Memory B cell (primary cell): ENCODE results near the gene MYBPH.

ENCODE experiments used
- ATAC-seq: fragments of 150-1000 bp; cut with Tn5 transposase; 2 replicates; pipeline ENCODE4 v1.10.0; 2021; ENCODE audit warnings: low read depth, mild to moderate bottlenecking, moderate library complexity
- DNase-seq, 2 donors: peaks; one replicate each; pipeline ENCODE4 v3.0.0; 2022; ENCODE audit warnings: low spot score in 2 of 2
- H3K27ac Mint-ChIP-seq: one replicate; pipeline ENCODE4 v1.8.0; 2022; ENCODE audit warnings: mild to moderate bottlenecking, moderate library complexity, mixed read lengths
- H3K27me3 Mint-ChIP-seq: one replicate; pipeline ENCODE4 v1.8.0; 2022; ENCODE audit warnings: mixed read lengths
- H3K36me3 Mint-ChIP-seq: one replicate; pipeline ENCODE4 v1.8.0; 2022; ENCODE audit warnings: mild to moderate bottlenecking, mixed read lengths
- H3K4me1 Mint-ChIP-seq: one replicate; pipeline ENCODE4 v1.8.0; 2022; ENCODE audit warnings: mixed read lengths
- H3K4me3 Mint-ChIP-seq: one replicate; pipeline ENCODE4 v1.8.0; 2022; ENCODE audit warnings: mild to moderate bottlenecking, moderate library complexity, mixed read lengths
- H3K9me3 Mint-ChIP-seq: one replicate; pipeline ENCODE4 v1.8.0; 2022; ENCODE audit warnings: mixed read lengths

MYBPH gene

GRCh38 chr1:203175237-203175826 lies at the start of gene MYBPH:
TSS of gene MYBPH (minus strand) at chr1:203175826. CDS start at chr1:203175755, 71 bp downstream.
- no peak within 1 kb of the TSS for H3K4me3 Mint-ChIP-seq
- H3K4me1 Mint-ChIP-seq: peaks cover 2% of the 10 kb centered on the region
- DNase-seq (no peak), ATAC-seq (no peak)
- no peak within 1 kb of the TSS for H3K27ac Mint-ChIP-seq
- no peaks in the 10 kb centered on the region for H3K36me3 Mint-ChIP-seq
- no peaks in the 10 kb centered on the region for H3K9me3 Mint-ChIP-seq
- peaks cover 22% of the 10 kb centered on the region for H3K27me3 Mint-ChIP-seq

GRCh38 chr1:203225071-203225470 lies 49.4 kb upstream of the MYBPH start:
- no peak for DNase-seq
- H3K9me3 Mint-ChIP-seq: no peaks in the 10 kb centered on the region
- H3K27me3 Mint-ChIP-seq: peaks cover 10% of the 10 kb centered on the region
- H3K4me1 Mint-ChIP-seq: no peaks in the 10 kb centered on the region
- H3K4me3 Mint-ChIP-seq: no peak overlapping the region
- no peak overlapping the region for H3K27ac Mint-ChIP-seq
- no peaks in the 10 kb centered on the region for H3K36me3 Mint-ChIP-seq
- no peak for ATAC-seq

- H3K4me3 Mint-ChIP-seq: no peak overlapping the region
- no peak for ATAC-seq
- no peak overlapping the region for H3K27ac Mint-ChIP-seq
- H3K9me3 Mint-ChIP-seq: no peaks in the 10 kb centered on the region
- DNase-seq: no peak
- no peaks in the 10 kb centered on the region for H3K4me1 Mint-ChIP-seq
- H3K27me3 Mint-ChIP-seq: peaks cover 13% of the 10 kb centered on the region
- no peaks in the 10 kb centered on the region for H3K36me3 Mint-ChIP-seq
Measured at GRCh38 chr1:203223012-203223775, 47.6 kb upstream of the MYBPH start.

- Mint-ChIP-seq H3K27ac (no peak overlapping the region), H3K4me3 (no peak overlapping the region), H3K36me3 (no peaks in the 10 kb centered on the region), H3K27me3 (peaks cover 9% of the 10 kb centered on the region), H3K4me1 (peaks cover 7% of the 10 kb centered on the region), H3K9me3 (no peaks in the 10 kb centered on the region)
- ATAC-seq (no peak), DNase-seq (no peak)
Measured at GRCh38 chr1:203219934-203220333, 44.3 kb upstream of the MYBPH start.

- Mint-ChIP-seq H3K9me3 (no peaks in the 10 kb centered on the region), H3K4me1 (peaks cover 7% of the 10 kb centered on the region), H3K27me3 (peaks cover 6% of the 10 kb centered on the region), H3K27ac (no peak overlapping the region), H3K4me3 (no peak overlapping the region), H3K36me3 (no peaks in the 10 kb centered on the region)
- ATAC-seq (no peak), DNase-seq (no peak)
Measured at GRCh38 chr1:203219171-203219570, 43.5 kb upstream of the MYBPH start.

- ATAC-seq (no peak), DNase-seq (no peak)
- Mint-ChIP-seq H3K27me3 (peaks cover 6% of the 10 kb centered on the region), H3K36me3 (no peaks in the 10 kb centered on the region), H3K4me3 (no peak overlapping the region), H3K9me3 (no peaks in the 10 kb centered on the region), H3K27ac (no peak overlapping the region), H3K4me1 (peaks cover 7% of the 10 kb centered on the region)
Measured at GRCh38 chr1:203217668-203218067, 42.0 kb upstream of the MYBPH start.

GRCh38 chr1:203217139-203217655 lies 41.6 kb upstream of the MYBPH start:
- ATAC-seq (no peak), DNase-seq (no peak)
- Mint-ChIP-seq H3K36me3 (no peaks in the 10 kb centered on the region), H3K9me3 (no peaks in the 10 kb centered on the region), H3K4me1 (peaks cover 7% of the 10 kb centered on the region), H3K27ac (no peak overlapping the region), H3K4me3 (no peak overlapping the region), H3K27me3 (peaks cover 6% of the 10 kb centered on the region)

GRCh38 chr1:203216274-203217138 lies 40.9 kb upstream of the MYBPH start:
- ATAC-seq: peak; percentile 65
- H3K9me3 Mint-ChIP-seq: no peaks in the 10 kb centered on the region
- peaks cover 7% of the 10 kb centered on the region for H3K27me3 Mint-ChIP-seq
- no peak overlapping the region for H3K27ac Mint-ChIP-seq
- H3K4me3 Mint-ChIP-seq: no peak overlapping the region
- DNase-seq: peak; percentile 55 to 62
- no peaks in the 10 kb centered on the region for H3K36me3 Mint-ChIP-seq
- peaks cover 7% of the 10 kb centered on the region for H3K4me1 Mint-ChIP-seq

- Mint-ChIP-seq H3K36me3 (no peaks in the 10 kb centered on the region), H3K9me3 (no peaks in the 10 kb centered on the region), H3K27ac (no peak overlapping the region), H3K4me3 (no peak overlapping the region), H3K27me3 (peaks cover 7% of the 10 kb centered on the region), H3K4me1 (peaks cover 7% of the 10 kb centered on the region)
- DNase-seq (no peak), ATAC-seq (no peak)
Measured at GRCh38 chr1:203215573-203215972, 39.9 kb upstream of the MYBPH start.

GRCh38 chr1:203214871-203215270 lies 39.2 kb upstream of the MYBPH start:
- no peak for DNase-seq
- Mint-ChIP-seq H3K4me1 (peaks cover 7% of the 10 kb centered on the region), H3K9me3 (no peaks in the 10 kb centered on the region), H3K36me3 (no peaks in the 10 kb centered on the region), H3K27ac (no peak overlapping the region), H3K27me3 (peaks cover 7% of the 10 kb centered on the region), H3K4me3 (no peak overlapping the region)
- ATAC-seq: no peak

- Mint-ChIP-seq H3K4me3 (no peak overlapping the region), H3K4me1 (peaks cover 7% of the 10 kb centered on the region), H3K9me3 (no peaks in the 10 kb centered on the region), H3K27me3 (peaks cover 3% of the 10 kb centered on the region), H3K27ac (no peak overlapping the region), H3K36me3 (no peaks in the 10 kb centered on the region)
- no peak for ATAC-seq
- DNase-seq: no peak
Measured at GRCh38 chr1:203213126-203213525, 37.5 kb upstream of the MYBPH start.

- DNase-seq: no peak
- Mint-ChIP-seq H3K36me3 (no peaks in the 10 kb centered on the region), H3K4me3 (no peak overlapping the region), H3K27me3 (peaks cover 4% of the 10 kb centered on the region), H3K4me1 (peaks cover 5% of the 10 kb centered on the region), H3K27ac (no peak overlapping the region), H3K9me3 (no peaks in the 10 kb centered on the region)
- ATAC-seq: no peak
Measured at GRCh38 chr1:203211812-203212211, 36.2 kb upstream of the MYBPH start.

- Mint-ChIP-seq H3K27ac (no peak overlapping the region), H3K36me3 (no peaks in the 10 kb centered on the region), H3K27me3 (peaks cover 5% of the 10 kb centered on the region), H3K9me3 (no peaks in the 10 kb centered on the region), H3K4me3 (no peak overlapping the region), H3K4me1 (peaks cover under 1% of the 10 kb centered on the region)
- no peak for ATAC-seq
- DNase-seq: no peak
Measured at GRCh38 chr1:203210988-203211387, 35.4 kb upstream of the MYBPH start.

GRCh38 chr1:203210350-203210749 lies 34.7 kb upstream of the MYBPH start:
- Mint-ChIP-seq H3K9me3 (no peaks in the 10 kb centered on the region), H3K27me3 (peaks cover 5% of the 10 kb centered on the region), H3K36me3 (no peaks in the 10 kb centered on the region), H3K4me3 (no peak overlapping the region), H3K27ac (no peak overlapping the region), H3K4me1 (no peaks in the 10 kb centered on the region)
- no peak for ATAC-seq
- no peak for DNase-seq
